HG02981 (cell line): ENCODE data around the gene USF2.

ENCODE experiments used
- ATAC-seq: cut with Tn5 transposase; IDR thresholded peaks from one replicate; pipeline ENCODE4 v1.9.1; 2021; ENCODE audit warnings: mild to moderate bottlenecking, moderate library complexity; ENCODE audit not compliant: unreplicated experiment

Gene USF2

GRCh38 chr19:35314031-35314430 is 45.3 kb downstream of the USF2 start:
- no peak for ATAC-seq

- no peak for ATAC-seq
Measured at GRCh38 chr19:35314858-35315470, 46.2 kb downstream of the USF2 start.

- ATAC-seq = no peak
Measured at GRCh38 chr19:35315883-35316282, 47.1 kb downstream of the USF2 start.

GRCh38 chr19:35316560-35316959 is 47.8 kb downstream of the USF2 start:
- ATAC-seq = no peak

DNA sequence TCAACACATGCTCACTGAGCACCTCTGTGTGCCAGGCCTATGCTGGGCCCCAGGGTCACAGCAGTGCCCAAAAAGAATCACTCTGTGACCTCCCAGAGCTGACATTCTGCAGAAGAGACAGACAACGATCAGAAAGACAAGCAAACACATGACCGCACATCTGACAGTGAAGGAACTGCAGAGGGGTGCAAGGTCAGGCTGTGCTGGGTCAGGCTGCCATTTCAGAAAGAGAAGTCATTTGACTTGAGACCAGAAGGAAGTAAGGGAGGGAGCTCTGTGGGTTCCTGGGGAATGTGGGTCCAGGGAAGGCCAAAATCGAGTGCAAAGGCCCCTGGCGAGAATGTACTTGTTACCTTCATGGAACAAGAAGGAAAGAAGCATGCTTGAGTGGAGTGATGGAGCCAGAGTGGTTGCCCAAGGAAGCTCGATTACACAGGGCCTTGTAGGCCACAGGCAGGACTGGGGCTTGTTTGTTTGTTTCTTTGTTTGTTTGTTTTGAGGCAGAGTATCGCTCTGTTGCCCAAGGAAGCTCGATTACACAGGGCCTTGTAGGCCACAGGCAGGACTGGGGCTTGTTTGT is 48.8 kb downstream of the USF2 start:
- no peak for ATAC-seq

DNA sequence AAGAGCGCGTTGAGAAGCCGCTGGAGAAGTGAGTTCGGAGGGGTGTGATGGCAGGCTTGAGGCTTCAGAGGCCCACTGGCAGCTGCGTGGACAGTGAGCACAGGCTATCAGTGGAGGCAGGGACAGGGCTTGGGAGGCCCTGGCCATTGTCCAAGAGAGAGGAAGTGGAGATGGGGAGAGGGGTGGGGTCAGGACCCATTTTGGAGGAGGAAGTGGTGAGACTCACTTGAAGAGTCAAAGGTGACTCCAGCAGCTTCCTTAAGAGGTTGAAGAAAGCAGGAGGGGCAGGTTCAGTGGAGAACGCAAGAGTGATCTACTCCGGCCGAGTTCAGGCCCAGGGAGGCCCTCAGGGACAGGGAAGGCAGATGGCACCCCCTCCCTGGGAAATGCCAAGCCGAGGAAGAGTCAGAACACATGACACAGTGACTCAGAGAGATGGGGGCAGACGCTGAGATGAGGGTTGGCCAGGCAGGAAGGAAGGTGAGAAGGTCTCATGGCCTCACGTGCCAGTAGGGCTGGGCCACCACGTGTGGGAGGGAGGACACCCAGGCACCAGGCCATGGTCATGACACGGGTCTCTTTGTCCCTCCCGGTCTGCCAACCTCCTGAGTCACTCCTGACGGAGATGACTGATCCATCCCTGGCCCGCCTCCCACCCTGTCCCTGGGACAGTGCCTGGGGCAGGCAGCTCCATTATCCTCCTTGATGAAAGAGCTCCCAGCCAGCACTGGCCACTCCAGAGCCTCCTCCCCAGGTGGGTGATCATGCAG is 50.1 kb downstream of the USF2 start:
- no peak for ATAC-seq

GRCh38 chr19:35320065-35320713 is 51.4 kb downstream of the USF2 start:
- ATAC-seq = no peak

GRCh38 chr19:35321291-35321690 is 52.5 kb downstream of the USF2 start:
- ATAC-seq = no peak

- no peak for ATAC-seq
Measured at GRCh38 chr19:35322014-35322413, 53.3 kb downstream of the USF2 start.

DNA sequence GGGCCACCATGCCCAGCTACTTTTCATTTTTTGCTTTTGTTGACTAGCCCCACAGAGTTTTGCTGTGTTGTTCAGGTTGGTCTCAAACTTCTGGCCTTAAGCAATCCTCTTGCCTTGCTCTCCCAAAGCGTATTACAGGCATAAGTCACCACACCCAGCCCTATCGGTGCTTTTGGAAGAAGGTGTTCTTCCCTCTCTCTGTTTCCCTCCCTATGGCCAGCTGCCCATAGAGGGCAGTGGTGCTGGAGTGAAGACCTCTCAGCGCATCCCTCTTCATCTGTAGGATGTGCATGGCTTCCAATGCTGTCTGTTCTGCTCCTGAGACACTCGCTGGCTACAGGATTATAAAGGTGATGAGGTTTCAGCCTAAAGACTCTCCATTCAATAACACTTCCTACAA is 58.9 kb downstream of the USF2 start:
- no peak for ATAC-seq

- ATAC-seq = no peak
Measured at GRCh38 chr19:35328851-35329285, 60.1 kb downstream of the USF2 start, which contains the start of gene CD22. CD22 (plus strand) TSS chr19:35329187; CDS start chr19:35332041, 2,854 bp downstream.

DNA sequence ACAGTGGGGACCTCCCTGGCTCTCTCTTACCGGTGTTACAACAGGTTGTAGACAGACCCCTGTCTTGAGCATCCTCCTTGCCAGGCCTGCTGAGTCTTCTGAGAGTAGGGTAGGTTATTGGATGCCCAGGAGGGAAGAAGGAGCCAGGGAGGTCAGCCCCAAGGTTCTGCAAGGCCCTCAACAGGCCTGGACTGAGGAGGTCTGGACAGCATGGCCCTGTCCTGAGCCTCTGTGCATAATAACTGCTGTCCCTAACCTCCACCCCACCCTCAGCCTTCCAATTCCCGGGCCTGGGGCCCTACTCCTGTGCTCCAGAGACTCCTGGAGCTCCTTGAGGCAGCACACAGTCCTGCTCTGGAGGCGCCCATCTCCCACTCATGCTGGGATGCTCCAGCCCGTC is 60.6 kb downstream of the USF2 start:
- no peak for ATAC-seq
